ENCODE results near the gene MICU1. TPM values are rescaled to one million over a fixed set of nuclear protein-coding genes. Genes with fewer than 3 reads are reported as not detected.

Gene MICU1
- total RNA-seq, 1 experiment from 2014 or later, result 25.5 TPM

DNA sequence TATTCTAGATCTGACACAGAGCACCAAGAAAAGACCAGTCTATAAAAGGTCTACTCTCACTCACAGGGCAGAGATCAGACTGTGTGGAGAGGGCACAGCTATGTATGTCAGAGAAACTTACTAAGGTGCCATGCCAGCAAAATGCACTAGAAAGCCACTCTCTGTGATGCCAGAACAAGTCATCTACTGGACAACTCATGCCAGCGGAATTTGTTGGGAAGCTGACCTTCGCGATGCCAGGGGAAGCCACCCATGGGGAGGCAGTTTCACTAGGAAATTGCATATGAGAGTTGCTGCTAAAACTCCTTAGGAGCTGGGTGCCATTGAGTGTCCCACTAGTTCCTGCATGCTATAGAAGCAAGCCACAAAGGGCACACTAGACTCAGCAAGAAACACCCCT, 58.5 kb downstream of the MICU1 start:
- no peaks in the 10 kb centered on the region for H3K27me3 Mint-ChIP-seq (ENCODE audit: insufficient read depth, unreplicated experiment)
- H3K9me3 Mint-ChIP-seq (ENCODE audit: unreplicated experiment), result no peaks in the 10 kb centered on the region
- peaks cover 16% of the 10 kb centered on the region for H3K36me3 Mint-ChIP-seq (ENCODE audit: insufficient read depth, unreplicated experiment)
- no peak overlapping the region for H3K4me3 Mint-ChIP-seq (ENCODE audit: unreplicated experiment)
- no peak overlapping the region for H3K27ac Mint-ChIP-seq (ENCODE audit: low read depth, unreplicated experiment)
- CTCF ChIA-PET, result interaction anchor here (0.6 to 1.5 kb wide), 4 partner anchors 105 to 633 kb away, joined by 3 to 5 read pairs (median 4); no protein-coding TSS in a partner anchor
- POLR2A ChIA-PET, result interaction anchor here (1.0 to 1.9 kb wide), 3 partner anchors 9 to 212 kb away, joined by 3 to 5 read pairs (median 4); partner anchors contain the start of gene DNAJB12
- no TSS peak for BruUV-seq (replicated peaks)
- DNase-seq (ENCODE audit: unreplicated experiment), result peak; percentile 75
- intact Hi-C loops (cut with micrococcal nuclease), result loop anchor here (5.0 kb wide), 1 partner anchor 125 kb away; the partner anchor contains the start of gene MCU
- TF ChIP-seq, protein P1, sequence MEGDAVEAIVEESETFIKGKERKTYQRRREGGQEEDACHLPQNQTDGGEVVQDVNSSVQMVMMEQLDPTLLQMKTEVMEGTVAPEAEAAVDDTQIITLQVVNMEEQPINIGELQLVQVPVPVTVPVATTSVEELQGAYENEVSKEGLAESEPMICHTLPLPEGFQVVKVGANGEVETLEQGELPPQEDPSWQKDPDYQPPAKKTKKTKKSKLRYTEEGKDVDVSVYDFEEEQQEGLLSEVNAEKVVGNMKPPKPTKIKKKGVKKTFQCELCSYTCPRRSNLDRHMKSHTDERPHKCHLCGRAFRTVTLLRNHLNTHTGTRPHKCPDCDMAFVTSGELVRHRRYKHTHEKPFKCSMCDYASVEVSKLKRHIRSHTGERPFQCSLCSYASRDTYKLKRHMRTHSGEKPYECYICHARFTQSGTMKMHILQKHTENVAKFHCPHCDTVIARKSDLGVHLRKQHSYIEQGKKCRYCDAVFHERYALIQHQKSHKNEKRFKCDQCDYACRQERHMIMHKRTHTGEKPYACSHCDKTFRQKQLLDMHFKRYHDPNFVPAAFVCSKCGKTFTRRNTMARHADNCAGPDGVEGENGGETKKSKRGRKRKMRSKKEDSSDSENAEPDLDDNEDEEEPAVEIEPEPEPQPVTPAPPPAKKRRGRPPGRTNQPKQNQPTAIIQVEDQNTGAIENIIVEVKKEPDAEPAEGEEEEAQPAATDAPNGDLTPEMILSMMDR (IDR thresholded peaks at IDR 0.05; ENCODE audit: unreplicated experiment), result peak; percentile 4
- H3K4me1 Mint-ChIP-seq (ENCODE audit: insufficient read depth, unreplicated experiment), result peaks cover 6% of the 10 kb centered on the region

DNA sequence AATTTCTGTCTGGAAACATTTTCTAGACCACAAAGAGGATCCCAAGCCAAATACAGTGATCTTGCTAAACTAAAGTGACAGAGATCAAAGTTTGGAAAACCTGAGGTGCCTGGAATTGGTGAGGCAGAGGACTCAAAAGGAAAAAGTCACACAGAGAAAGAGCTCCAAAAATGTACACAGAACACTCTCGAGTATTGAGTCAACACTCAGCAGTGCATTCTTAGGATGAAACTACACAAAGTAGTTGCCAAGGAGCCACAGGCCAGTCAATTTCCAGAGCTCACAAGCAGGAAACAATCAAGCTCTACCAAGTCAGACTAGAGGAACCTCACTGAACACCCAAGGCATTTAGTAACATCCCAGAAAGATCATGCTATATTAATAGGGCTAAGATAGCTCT, 61.3 kb downstream of the MICU1 start:
- Mint-ChIP-seq H3K27ac (ENCODE audit: low read depth, unreplicated experiment) (no peak overlapping the region), H3K4me3 (ENCODE audit: unreplicated experiment) (no peak overlapping the region), H3K27me3 (ENCODE audit: insufficient read depth, unreplicated experiment) (no peaks in the 10 kb centered on the region), H3K9me3 (ENCODE audit: unreplicated experiment) (no peaks in the 10 kb centered on the region), H3K4me1 (ENCODE audit: insufficient read depth, unreplicated experiment) (peaks cover 6% of the 10 kb centered on the region), H3K36me3 (ENCODE audit: insufficient read depth, unreplicated experiment) (peaks cover 43% of the 10 kb centered on the region)
- TF ChIP-seq, protein P1 (IDR thresholded peaks at IDR 0.05; ENCODE audit: unreplicated experiment), result no peak
- no peak for DNase-seq (ENCODE audit: unreplicated experiment)
- BruUV-seq (replicated peaks), result no TSS peak
- ChIA-PET CTCF (no interaction called here), POLR2A (no interaction called here)
- intact Hi-C loops (cut with micrococcal nuclease), result no loop called here

DNA sequence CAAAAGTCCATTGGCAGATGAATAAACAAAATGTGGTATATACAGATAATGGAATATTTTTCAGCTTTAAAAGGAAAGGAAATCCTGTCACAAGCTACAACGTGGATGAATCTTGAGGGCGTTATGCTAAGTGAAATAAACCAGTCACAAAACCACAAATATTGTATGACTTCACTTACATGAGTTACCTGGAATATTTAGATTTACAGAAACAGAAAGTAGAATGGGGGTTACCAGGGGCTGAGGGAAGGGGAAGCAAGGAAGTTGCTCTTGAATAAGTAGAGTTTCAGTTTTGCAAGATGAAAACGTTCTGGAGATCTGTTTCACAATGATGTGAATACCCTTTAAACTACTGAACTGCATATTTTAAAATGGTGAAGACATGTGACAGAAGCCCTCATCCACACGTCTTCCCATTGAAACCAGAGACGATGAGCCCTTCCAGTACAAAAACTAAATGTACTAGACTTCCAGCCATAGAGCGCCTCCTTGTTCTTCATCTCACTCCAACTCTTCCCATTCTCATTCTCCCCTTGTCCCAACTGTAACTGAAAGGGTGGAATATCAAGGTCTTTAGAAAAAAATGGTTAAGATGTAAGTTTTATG, 62.4 kb downstream of the MICU1 start:
- DNase-seq (ENCODE audit: unreplicated experiment), result no peak
- H3K36me3 Mint-ChIP-seq (ENCODE audit: insufficient read depth, unreplicated experiment), result peaks cover 52% of the 10 kb centered on the region
- H3K27ac Mint-ChIP-seq (ENCODE audit: low read depth, unreplicated experiment), result no peak overlapping the region
- H3K9me3 Mint-ChIP-seq (ENCODE audit: unreplicated experiment), result no peaks in the 10 kb centered on the region
- no peaks in the 10 kb centered on the region for H3K27me3 Mint-ChIP-seq (ENCODE audit: insufficient read depth, unreplicated experiment)
- no peak overlapping the region for H3K4me3 Mint-ChIP-seq (ENCODE audit: unreplicated experiment)
- TF ChIP-seq, protein P1 (IDR thresholded peaks at IDR 0.05; ENCODE audit: unreplicated experiment), result no peak
- no TSS peak for BruUV-seq (replicated peaks)
- peaks cover 6% of the 10 kb centered on the region for H3K4me1 Mint-ChIP-seq (ENCODE audit: insufficient read depth, unreplicated experiment)
- POLR2A ChIA-PET, result interaction anchor here (0.8 kb wide), 1 partner anchor 62 kb away, joined by 3 read pairs; no protein-coding TSS in a partner anchor
- CTCF ChIA-PET, result no interaction called here
- intact Hi-C loops (cut with micrococcal nuclease), result no loop called here

DNA sequence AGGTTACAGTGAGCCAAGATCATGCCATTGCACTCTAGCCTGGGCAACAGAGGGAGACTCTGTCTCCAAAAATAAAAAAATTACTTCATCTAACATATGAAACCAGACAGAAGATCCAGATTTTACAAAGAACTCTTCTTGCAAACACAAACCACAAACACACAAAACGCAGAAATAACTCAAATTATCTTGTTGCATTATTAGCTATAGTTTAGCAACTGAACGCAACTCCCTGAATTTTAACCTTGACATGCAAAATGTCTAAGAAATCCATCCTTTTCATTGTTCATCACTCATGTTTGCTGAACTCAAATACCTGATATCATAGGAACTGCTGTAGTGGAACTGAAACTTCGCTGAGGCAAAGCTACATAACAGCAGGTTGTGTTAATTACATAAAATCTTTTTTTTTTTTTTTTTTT, 64.1 kb downstream of the MICU1 start:
- no peak for DNase-seq (ENCODE audit: unreplicated experiment)
- Mint-ChIP-seq H3K4me3 (ENCODE audit: unreplicated experiment) (no peak overlapping the region), H3K27ac (ENCODE audit: low read depth, unreplicated experiment) (no peak overlapping the region), H3K4me1 (ENCODE audit: insufficient read depth, unreplicated experiment) (no peaks in the 10 kb centered on the region), H3K27me3 (ENCODE audit: insufficient read depth, unreplicated experiment) (no peaks in the 10 kb centered on the region), H3K9me3 (ENCODE audit: unreplicated experiment) (no peaks in the 10 kb centered on the region), H3K36me3 (ENCODE audit: insufficient read depth, unreplicated experiment) (peaks cover 49% of the 10 kb centered on the region)
- TF ChIP-seq, protein P1 (IDR thresholded peaks at IDR 0.05; ENCODE audit: unreplicated experiment), result no peak
- intact Hi-C loops (cut with micrococcal nuclease), result no loop called here
- POLR2A ChIA-PET, result no interaction called here
- BruUV-seq (replicated peaks), result no TSS peak
- CTCF ChIA-PET, result no interaction called here

Data from MCF 10A (cell line).